OCI-LY7 (cell line): ENCODE results near the gene MED27. TPM values are rescaled to one million over a fixed set of nuclear protein-coding genes. Genes with fewer than 3 reads are reported as not detected.

Source experiments
- BruUV-seq: library from RNA; stranded (reverse); fragments of 400-500 nt; replicated peaks from 2 replicates; lab custom pipeline; 2021; lab: Mats Ljungman, UMichigan
- CTCF ChIA-PET: fragments of 300-600 bp; sonication (Branson Sonifier 250); formaldehyde crosslinking; loops from one replicate; lab custom pipeline; 2022; ENCODE audit warnings: antibody characterized with exemption; ENCODE audit not compliant: unreplicated experiment; lab: Charles Lee
- POLR2A ChIA-PET: fragments of 300-600 bp; sonication (Branson Sonifier 250); formaldehyde crosslinking; loops from one replicate; lab custom pipeline; 2022; ENCODE audit warnings: antibody characterized with exemption; lab: Charles Lee
- DNase-seq: peaks from one replicate; pipeline ENCODE4 v3.0.0-alpha.2; 2015; ENCODE audit warnings: low spot score
- H2AFZ ChIP-seq: fragments of 200-600 bp; sonication (generic), shearing (Covaris generic); 2 replicates; pipeline ENCODE4 v1.6.1; 2014; ENCODE audit warnings: mild to moderate bottlenecking, antibody characterized with exemption, low read length, moderate library complexity
- H3K27ac ChIP-seq: fragments of 200-600 bp; sonication (generic); 2 replicates; pipeline ENCODE4 v1.5.1; 2014; ENCODE audit warnings: mixed run types, low read depth, mild to moderate bottlenecking, moderate library complexity, low read length, inconsistent platforms; ENCODE audit not compliant: poor library complexity, severe bottlenecking
- H3K36me3 ChIP-seq: fragments of 200-600 bp; sonication (generic); 2 replicates; pipeline ENCODE4 v1.6.1; 2014; ENCODE audit warnings: mild to moderate bottlenecking, antibody characterized with exemption, low read length, moderate library complexity, mixed read lengths; ENCODE audit not compliant: insufficient read depth
- H3K4me1 ChIP-seq: fragments of 200-600 bp; sonication (generic); 2 replicates; pipeline ENCODE4 v1.5.1; 2014; ENCODE audit warnings: mild to moderate bottlenecking, low read length; ENCODE audit not compliant: insufficient read depth, poor library complexity, severe bottlenecking
- H3K4me2 ChIP-seq: fragments of 200-600 bp; sonication (generic); 2 replicates; pipeline ENCODE4 v1.6.1; 2014; ENCODE audit warnings: mild to moderate bottlenecking, low read length
- H3K4me3 ChIP-seq: fragments of 200-600 bp; sonication (generic); 2 replicates; pipeline ENCODE4 v1.5.1; 2014; ENCODE audit warnings: mild to moderate bottlenecking, low read depth, low read length; ENCODE audit not compliant: poor library complexity, severe bottlenecking
- H3K79me2 ChIP-seq: fragments of 200-600 bp; sonication (generic); 2 replicates; pipeline ENCODE4 v1.6.1; 2016; ENCODE audit warnings: low read depth, mild to moderate bottlenecking, low read length, moderate library complexity, mixed read lengths; ENCODE audit not compliant: insufficient read depth
- H3K9me2 ChIP-seq: fragments of 200-600 bp; sonication (generic); 2 replicates; pipeline ENCODE4 v1.6.1; 2016; ENCODE audit warnings: mild to moderate bottlenecking, low read length, mixed read lengths; ENCODE audit not compliant: insufficient read depth
- H3K9me3 ChIP-seq: fragments of 200-600 bp; sonication (generic); 2 replicates; pipeline ENCODE4 v1.6.1; 2014; ENCODE audit warnings: mild to moderate bottlenecking, mixed run types, low read length, mixed read lengths
- H4K20me1 ChIP-seq: fragments of 200-600 bp; sonication (generic); 2 replicates; pipeline ENCODE4 v1.6.1; 2014; ENCODE audit warnings: mild to moderate bottlenecking, antibody characterized with exemption, low read length, moderate library complexity, mixed read lengths; ENCODE audit not compliant: insufficient read depth
- EZH2phosphoT487 ChIP-seq: fragments of 200-600 bp; sonication (generic); IDR thresholded peaks from 2 replicates; pipeline ENCODE4 v1.6.1; 2018; ENCODE audit warnings: low read depth, borderline replicate concordance, mild to moderate bottlenecking, mixed run types, antibody characterized with exemption, low read length, moderate library complexity, mixed read lengths
- intact Hi-C: fragments of 100-400 bp; cut with micrococcal nuclease; formaldehyde crosslinking; loops from one replicate; pipeline ENCODE4 v1.10.0; 2022; ENCODE audit not compliant: unreplicated experiment
- total RNA-seq, 2 experiments: library from RNA; depleted of rRNA in 1 of 2; stranded (reverse); fragments of >200 nt in 1 of 2; shearing (Covaris generic) in 1 of 2; gene quantifications; 2 replicates each; pipeline ENCODE4 v1.2.3, GENCODE V29; 2014 to 2022
- TF ChIP-seq, protein P1 (sequence below): fragments of 200-600 bp; sonication (generic); conservative IDR thresholded peaks from 2 replicates; pipeline ENCODE4 v1.5.1; 2014; ENCODE audit warnings: mild to moderate bottlenecking, antibody characterized with exemption, low read length, moderate library complexity, mixed read lengths

Gene MED27
- total RNA-seq, 2 experiments from 2014 or later: 23.1 to 32.6 TPM

DNA sequence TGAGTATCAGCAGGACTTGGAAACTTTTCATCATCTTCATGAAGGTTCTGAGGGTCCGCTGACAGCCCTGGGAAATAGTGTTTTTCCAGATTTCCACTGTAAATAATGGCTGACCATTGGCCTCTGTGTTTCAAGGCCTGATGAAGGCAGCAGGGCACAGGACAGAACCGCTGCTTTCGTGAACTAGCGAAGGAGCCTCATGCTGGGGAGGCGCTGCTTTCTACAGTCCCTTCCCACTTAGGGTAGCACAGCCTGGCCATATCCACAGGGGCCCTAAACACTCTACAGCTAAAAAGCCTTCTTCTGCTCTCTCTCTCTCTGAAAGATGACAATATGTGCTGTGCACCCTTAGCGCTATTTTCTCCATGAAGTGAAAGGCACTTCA is 118.2 kb downstream of the MED27 start:
- Histone ChIP-seq H3K79me2 (no peaks in the 10 kb centered on the region), H3K4me3 (no peak overlapping the region), H3K27ac (no peak overlapping the region), H3K4me2 (no peak overlapping the region), H3K36me3 (no peaks in the 10 kb centered on the region), H2AFZ (no peak overlapping the region), H3K9me2 (no peaks in the 10 kb centered on the region), H3K9me3 (no peaks in the 10 kb centered on the region), H3K4me1 (no peaks in the 10 kb centered on the region), H4K20me1 (no peaks in the 10 kb centered on the region)
- CTCF ChIA-PET: no interaction called here
- BruUV-seq: no TSS peak
- no peak for DNase-seq
- TF ChIP-seq EZH2phosphoT487: no peak
- TF ChIP-seq, protein P1, sequence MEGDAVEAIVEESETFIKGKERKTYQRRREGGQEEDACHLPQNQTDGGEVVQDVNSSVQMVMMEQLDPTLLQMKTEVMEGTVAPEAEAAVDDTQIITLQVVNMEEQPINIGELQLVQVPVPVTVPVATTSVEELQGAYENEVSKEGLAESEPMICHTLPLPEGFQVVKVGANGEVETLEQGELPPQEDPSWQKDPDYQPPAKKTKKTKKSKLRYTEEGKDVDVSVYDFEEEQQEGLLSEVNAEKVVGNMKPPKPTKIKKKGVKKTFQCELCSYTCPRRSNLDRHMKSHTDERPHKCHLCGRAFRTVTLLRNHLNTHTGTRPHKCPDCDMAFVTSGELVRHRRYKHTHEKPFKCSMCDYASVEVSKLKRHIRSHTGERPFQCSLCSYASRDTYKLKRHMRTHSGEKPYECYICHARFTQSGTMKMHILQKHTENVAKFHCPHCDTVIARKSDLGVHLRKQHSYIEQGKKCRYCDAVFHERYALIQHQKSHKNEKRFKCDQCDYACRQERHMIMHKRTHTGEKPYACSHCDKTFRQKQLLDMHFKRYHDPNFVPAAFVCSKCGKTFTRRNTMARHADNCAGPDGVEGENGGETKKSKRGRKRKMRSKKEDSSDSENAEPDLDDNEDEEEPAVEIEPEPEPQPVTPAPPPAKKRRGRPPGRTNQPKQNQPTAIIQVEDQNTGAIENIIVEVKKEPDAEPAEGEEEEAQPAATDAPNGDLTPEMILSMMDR: no peak
- intact Hi-C loops: no loop called here
- POLR2A ChIA-PET: no interaction called here

- Histone ChIP-seq H3K4me2 (no peak overlapping the region), H3K79me2 (no peaks in the 10 kb centered on the region), H3K4me3 (no peak overlapping the region), H3K36me3 (no peaks in the 10 kb centered on the region), H4K20me1 (no peaks in the 10 kb centered on the region), H3K9me2 (no peaks in the 10 kb centered on the region), H2AFZ (no peak overlapping the region), H3K4me1 (no peaks in the 10 kb centered on the region), H3K9me3 (no peaks in the 10 kb centered on the region), H3K27ac (no peak overlapping the region)
- DNase-seq: no peak
- POLR2A ChIA-PET: no interaction called here
- no peak for TF ChIP-seq EZH2phosphoT487
- TF ChIP-seq, protein P1: no peak
- BruUV-seq: no TSS peak
- intact Hi-C loops: no loop called here
- CTCF ChIA-PET: no interaction called here
Measured at GRCh38 chr9:131960851-131961495, 118.7 kb downstream of the MED27 start.

- no peaks in the 10 kb centered on the region for H3K79me2 ChIP-seq
- no peak overlapping the region for H3K4me3 ChIP-seq
- ChIA-PET POLR2A (no interaction called here), CTCF (no interaction called here)
- no peak for DNase-seq
- BruUV-seq: no TSS peak
- no peaks in the 10 kb centered on the region for H3K4me1 ChIP-seq
- no peaks in the 10 kb centered on the region for H3K36me3 ChIP-seq
- intact Hi-C loops: no loop called here
- H3K4me2 ChIP-seq: no peak overlapping the region
- H3K9me3 ChIP-seq: no peaks in the 10 kb centered on the region
- no peak overlapping the region for H2AFZ ChIP-seq
- TF ChIP-seq, protein P1: no peak
- no peak for TF ChIP-seq EZH2phosphoT487
- H3K27ac ChIP-seq: no peak overlapping the region
- H3K9me2 ChIP-seq: no peaks in the 10 kb centered on the region
- no peaks in the 10 kb centered on the region for H4K20me1 ChIP-seq
Measured at GRCh38 chr9:131960311-131960710, 119.4 kb downstream of the MED27 start.
